ENCODE measurements around the gene RARG.

DNA sequence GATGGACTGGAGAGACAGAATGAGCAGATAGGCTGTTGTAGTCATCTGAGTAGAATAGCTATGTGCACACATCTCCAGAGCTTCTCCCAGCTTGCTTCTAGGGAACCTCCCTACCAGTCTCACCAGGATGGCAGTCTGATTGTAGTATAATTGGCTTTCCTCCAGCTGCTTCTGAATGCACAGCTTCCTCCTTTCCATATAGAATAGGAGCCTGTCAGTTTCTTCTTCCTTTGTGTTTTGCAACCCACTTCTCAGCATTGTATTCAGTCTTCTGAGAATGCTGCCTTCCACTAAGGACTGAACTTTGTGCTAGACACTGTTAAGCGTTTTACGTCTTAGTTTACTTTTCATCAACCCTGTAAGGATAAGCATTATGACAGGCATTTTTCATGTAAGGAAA, 49.1 kb downstream of the RARG start:
- TF ChIP-seq POLR2AphosphoS5 (IDR thresholded peaks at IDR 0.05; ENCODE audit: low read depth, low read length) (no peak), POLR2A (IDR thresholded peaks at IDR 0.05; ENCODE audit: low read depth, low read length) (no peak)

Measured in GM12891 (cell line).